H1 (cell line): ENCODE results near the gene RGL3. TPM values are rescaled to one million over a fixed set of nuclear protein-coding genes. Genes with fewer than 3 reads are reported as not detected.

Experiments used
- CTCF ChIA-PET: fragments of 300-600 bp; sonication (Branson Sonifier 250); formaldehyde crosslinking; loops from one replicate; lab custom pipeline; 2021; ENCODE audit not compliant: partially characterized antibody; lab: Charles Lee
- POLR2A ChIA-PET: fragments of 300-600 bp; sonication (Branson Sonifier 250); formaldehyde crosslinking; loops from one replicate; lab custom pipeline; 2021; ENCODE audit warnings: inconsistent platforms; ENCODE audit not compliant: partially characterized antibody; lab: Charles Lee
- DNase-seq, 2 experiments: peaks; one replicate each; pipeline versions ENCODE4 v3.0.0 to v3.0.0-alpha.2; 2010 to 2022; ENCODE audit warnings: low spot score in 2 of 2, low read depth in 1 of 2, mixed read lengths in 1 of 2
- FAIRE-seq: peaks from 2 replicates; lab custom pipeline; 2011; peaks lifted over from hg19 to GRCh38; lab: Jason Lieb, UNC
- H2AFZ ChIP-seq: 2 replicates; pipeline ENCODE4 v1.8.1; 2012; ENCODE audit warnings: low read length, inconsistent platforms
- H2AK5ac ChIP-seq: 2 replicates; pipeline ENCODE4 v1.6.1; 2013; ENCODE audit warnings: low read depth, low read length
- H2BK120ac ChIP-seq: replicated peaks from 2 replicates; pipeline ENCODE3; 2013; ENCODE audit warnings: low read depth, low read length, inconsistent platforms
- H2BK12ac ChIP-seq: 2 replicates; pipeline ENCODE4 v1.6.1; 2013; ENCODE audit warnings: low read depth, low read length
- H2BK15ac ChIP-seq: 2 replicates; pipeline ENCODE4 v1.6.1; 2013; ENCODE audit warnings: low read length
- H2BK20ac ChIP-seq: 2 replicates; pipeline ENCODE4 v1.6.1; 2013; ENCODE audit warnings: low read length
- H2BK5ac ChIP-seq: 2 replicates; pipeline ENCODE4 v1.6.1; 2013; ENCODE audit warnings: low read depth, low read length
- H3K14ac ChIP-seq: 2 replicates; pipeline ENCODE4 v1.6.1; 2013; ENCODE audit warnings: inconsistent platforms; ENCODE audit not compliant: insufficient read length
- H3K18ac ChIP-seq: 2 replicates; pipeline ENCODE4 v1.6.1; 2013; ENCODE audit warnings: low read length; ENCODE audit errors: extremely low read depth
- H3K23ac ChIP-seq: 2 replicates; pipeline ENCODE4 v1.6.1; 2013; ENCODE audit warnings: inconsistent platforms; ENCODE audit not compliant: insufficient read length
- H3K23me2 ChIP-seq: 2 replicates; pipeline ENCODE4 v1.6.1; 2013; ENCODE audit warnings: low read depth, low read length
- H3K27ac ChIP-seq: 2 replicates; pipeline ENCODE4 v1.6.1; 2011; ENCODE audit warnings: low read depth, low read length, inconsistent platforms
- H3K27me3 ChIP-seq, 4 experiments: replicated peaks in 1 of 4; 1 replicate in 1 of 4; 2 replicates in 3 of 4; pipeline versions ENCODE4 v1.6.1 to v1.8.1; 2011 to 2013; ENCODE audit warnings: low read length in 3 of 4, mild to moderate bottlenecking in 3 of 4, inconsistent platforms in 2 of 4, mixed read lengths in 2 of 4, moderate library complexity in 1 of 4; ENCODE audit not compliant: control insufficient read depth in 3 of 4, insufficient read depth in 3 of 4; ENCODE audit errors: extremely low read depth in 1 of 4
- H3K36me3 ChIP-seq, 4 experiments: 2 replicates each; pipeline versions ENCODE4 v1.6.1 to v1.8.1; 2011 to 2013; ENCODE audit warnings: mild to moderate bottlenecking in 4 of 4, low read length in 3 of 4, moderate library complexity in 2 of 4, control low read depth in 1 of 4, inconsistent platforms in 1 of 4; ENCODE audit not compliant: insufficient read depth in 4 of 4, control insufficient read depth in 2 of 4
- H3K4ac ChIP-seq: replicated peaks from 2 replicates; pipeline ENCODE3; 2013; ENCODE audit warnings: low read length, low read depth, mixed read lengths, inconsistent platforms; ENCODE audit not compliant: insufficient read length
- H3K4me1 ChIP-seq, 4 experiments: replicated peaks in 1 of 4; 1 replicate in 1 of 4; 2 replicates in 3 of 4; pipeline versions ENCODE4 v1.6.1 to v1.8.1; 2011 to 2013; ENCODE audit warnings: low read length in 3 of 4, inconsistent platforms in 2 of 4, mixed read lengths in 1 of 4; ENCODE audit not compliant: insufficient read depth in 4 of 4, control insufficient read depth in 3 of 4
- H3K4me2 ChIP-seq, 2 experiments: 2 replicates each; pipeline versions ENCODE4 v1.6.1 to v1.8.1; 2011 to 2013; ENCODE audit warnings: low read depth in 2 of 2, low read length in 2 of 2, control low read depth in 1 of 2, inconsistent platforms in 1 of 2, mild to moderate bottlenecking in 1 of 2; ENCODE audit not compliant: insufficient read depth in 1 of 2
- H3K4me3 ChIP-seq, 4 experiments: fragments of 200-600, 300-600 bp in 1 of 4; sonication (generic), shearing (Covaris generic), sonication (Bioruptor Twin) in 1 of 4; 2 replicates each; pipeline versions ENCODE4 v1.5.1 to v1.8.1; 2011 to 2016; ENCODE audit warnings: low read length in 4 of 4, low read depth in 3 of 4, control low read depth in 2 of 4, inconsistent platforms in 2 of 4, mild to moderate bottlenecking in 2 of 4, mixed read lengths in 1 of 4, moderate library complexity in 1 of 4; ENCODE audit not compliant: insufficient read depth in 2 of 4; ENCODE audit errors: extremely low read depth in 1 of 4
- H3K56ac ChIP-seq: replicated peaks from 2 replicates; pipeline ENCODE3; 2013; ENCODE audit warnings: low read depth, mild to moderate bottlenecking, mixed read lengths, low read length, inconsistent platforms; ENCODE audit not compliant: insufficient read length
- H3K79me1 ChIP-seq: 2 replicates; pipeline ENCODE4 v1.6.1; 2013; ENCODE audit warnings: low read depth, low read length, control low read depth
- H3K79me2 ChIP-seq, 2 experiments: 2 replicates each; pipeline versions ENCODE4 v1.6.1 to v1.8.1; 2012 to 2013; ENCODE audit warnings: low read length in 2 of 2, mild to moderate bottlenecking in 2 of 2, inconsistent platforms in 1 of 2; ENCODE audit not compliant: insufficient read depth in 2 of 2, control insufficient read depth in 1 of 2
- H3K9ac ChIP-seq, 4 experiments: replicated peaks in 1 of 4; 1 replicate in 1 of 4; 2 replicates in 3 of 4; pipeline versions ENCODE4 v1.6.1 to v1.8.1; 2011 to 2013; ENCODE audit warnings: low read depth in 3 of 4, low read length in 3 of 4, control low read depth in 2 of 4, mild to moderate bottlenecking in 2 of 4, moderate library complexity in 2 of 4, inconsistent platforms in 1 of 4; ENCODE audit errors: extremely low read depth in 1 of 4
- H3K9me3 ChIP-seq, 2 experiments: 2 replicates each; pipeline versions ENCODE4 v1.6.1 to v1.8.1; 2012 to 2013; ENCODE audit warnings: mild to moderate bottlenecking in 2 of 2, moderate library complexity in 2 of 2, control low read depth in 1 of 2, inconsistent platforms in 1 of 2, low read depth in 1 of 2, low read length in 1 of 2, mixed read lengths in 1 of 2; ENCODE audit not compliant: insufficient read depth in 2 of 2
- H4K20me1 ChIP-seq, 2 experiments: replicated peaks in 1 of 2; 2 replicates each; pipeline versions ENCODE3 to v1.8.1; 2011 to 2013; ENCODE audit warnings: inconsistent platforms in 2 of 2, low read length in 2 of 2, mild to moderate bottlenecking in 1 of 2; ENCODE audit not compliant: insufficient read depth in 2 of 2, control insufficient read depth in 1 of 2
- H4K5ac ChIP-seq: 2 replicates; pipeline ENCODE4 v1.6.1; 2013; ENCODE audit warnings: low read length, low read depth, mixed read lengths, inconsistent platforms; ENCODE audit not compliant: insufficient read length
- H4K8ac ChIP-seq: 2 replicates; pipeline ENCODE4 v1.8.0; 2013; ENCODE audit warnings: mild to moderate bottlenecking, moderate library complexity, low read length, inconsistent platforms; ENCODE audit not compliant: insufficient read depth; ENCODE audit errors: extremely low read depth
- H4K91ac ChIP-seq: replicated peaks from 2 replicates; pipeline ENCODE3; 2013; ENCODE audit warnings: low read length, mixed read lengths, inconsistent platforms; ENCODE audit not compliant: insufficient read length
- ATF3 ChIP-seq: IDR thresholded peaks from 2 replicates; pipeline ENCODE4 v1.6.1; 2011; ENCODE audit warnings: low read depth, mild to moderate bottlenecking, low read length; ENCODE audit not compliant: insufficient read depth
- CBX8 ChIP-seq: fragments of 300-800, 300-1000 bp; sonication (generic); IDR thresholded peaks from 2 replicates; pipeline ENCODE4 v1.7.1; 2016; ENCODE audit warnings: low read depth, low read length, borderline replicate concordance
- CTCF ChIP-seq, 3 experiments: IDR thresholded peaks; 1 replicate in 2 of 3; 2 replicates in 1 of 3; pipeline versions ENCODE4 v1.5.1 to v1.6.1; 2011; ENCODE audit warnings: low read length in 3 of 3, mild to moderate bottlenecking in 3 of 3, inconsistent platforms in 2 of 3, low read depth in 1 of 3, moderate library complexity in 1 of 3; ENCODE audit not compliant: insufficient read depth in 1 of 3; ENCODE audit errors: control extremely low read depth in 1 of 3
- NANOG ChIP-seq: IDR thresholded peaks from 2 replicates; pipeline ENCODE4 v1.6.1; 2011; ENCODE audit warnings: low read length, low read depth, mild to moderate bottlenecking, inconsistent platforms; ENCODE audit not compliant: insufficient read depth, poor library complexity, severe bottlenecking
- WGBS, 2 experiments: shearing (Covaris generic) in 1 of 2; methylation state at CpG; one replicate each; pipeline versions ENCODE4 v1.1.6 to v1.1.7; 2013 to 2015; ENCODE audit warnings: low lambda C conversion rate in 2 of 2, mixed read lengths in 2 of 2, inconsistent platforms in 1 of 2, low coverage in 1 of 2, missing lambda C conversion rate in 1 of 2; ENCODE audit not compliant: insufficient replicate concordance in 2 of 2, insufficient coverage in 1 of 2, insufficient read length in 1 of 2; ENCODE audit errors: extremely low coverage in 1 of 2, missing lambda C conversion rate in 1 of 2; 5-methylcytosine and 5-hydroxymethylcytosine counted together
- polyA plus RNA-seq, 7 experiments: library from polyadenylated mRNA; depleted of rRNA in 3 of 7; stranded (reverse) in 5 of 7; unstranded in 2 of 7; fragments of >200 nt in 5 of 7; fragments of 200-250 nt in 2 of 7; gene quantifications; 1 replicate in 5 of 7; 2 replicates in 1 of 7; 4 replicates in 1 of 7; pipeline versions ENCODE4 v1.2.1 to v1.2.3, GENCODE V29; 2011 to 2013; ENCODE audit warnings: missing spikeins in 2 of 7, mixed read lengths in 2 of 7
- total RNA-seq: library from RNA; stranded (reverse); fragmentation: NEBNext Ultra II Directional; extraction: Animal tissue kit (Norgen Biotek cat#: 25700); gene quantifications from 2 replicates; pipeline ENCODE4 v1.2.1, GENCODE V29; 2021

RGL3 gene
- total and polyA plus RNA-seq, 2 of the 8 experiments (the other 6 are each of a cell fraction or from before 2014, with no cell fraction given): 36.9 to 40.9 TPM

- Histone ChIP-seq H3K79me2 (no peaks in the 10 kb centered on the region), H2BK5ac (no peak overlapping the region), H2AK5ac (no peak overlapping the region), H3K27me3 (no peaks in the 10 kb centered on the region), H4K5ac (no peak overlapping the region), H3K9me3 (no peaks in the 10 kb centered on the region), H2BK15ac (no peak overlapping the region), H3K56ac (no peak overlapping the region), H3K23me2 (no peaks in the 10 kb centered on the region), H3K4me2 (peak overlapping the region; percentile 36 to 51; a peak in 3 of 4 replicates), H4K20me1 (peaks cover 0 to 10% of the 10 kb centered on the region in 2 experiments), H3K18ac (no peak overlapping the region; the same call in 1 of the 2 replicates), H3K36me3 (peaks cover 6 to 33% (median 24%) of the 10 kb centered on the region in 4 experiments; a peak in 5 of 8 replicates), H3K9ac (no peak overlapping the region), H3K4me3 (peak overlapping the region in 1 of 4 experiments; percentile 36; a peak in 1 of 8 replicates), H3K23ac (no peak overlapping the region), H4K8ac (peak overlapping the region; percentile 62; the same call in 1 of the 2 replicates), H4K91ac (no peak overlapping the region), H2BK20ac (no peak overlapping the region), H3K79me1 (no peaks in the 10 kb centered on the region), H3K14ac (no peak overlapping the region), H3K4me1 (peaks cover 2 to 13% (median 7%) of the 10 kb centered on the region in 4 experiments; a peak in 6 of 7 replicates), H2AFZ (no peak overlapping the region), H2BK12ac (no peak overlapping the region), H2BK120ac (no peak overlapping the region), H3K4ac (no peak overlapping the region), H3K27ac (no peak overlapping the region)
- no peak for FAIRE-seq
- no peak for DNase-seq
- ChIA-PET CTCF (interaction anchor here (1.1 to 2.3 kb wide), 8 partner anchors 9 to 142 kb away, joined by 3 to 22 read pairs (median 8); partner anchors contain the start of genes ELAVL3, EPOR and ODAD3), POLR2A (interaction anchor here (1.1 to 3.3 kb wide), 7 partner anchors 14 to 67 kb away, joined by 3 to 14 read pairs (median 9); partner anchors contain the start of genes ELAVL3, EPOR, ODAD3 and PRKCSH)
- TF ChIP-seq CTCF (IDR thresholded peaks at IDR 0.05; ENCODE audit: control extremely low read depth in 1 of 3, insufficient read depth in 1 of 3, low read depth in 1 of 3, low read length in 3 of 3) (no peak), CBX8 (no peak), ATF3 (no peak), NANOG (no peak)
- WGBS, 2 experiments: 49% methylated on average over 10 of the region's 13 CpGs; no CpG with 5 or more reads in 1 of the 2 experiments
These were observed 32.3 kb upstream of the RGL3 start for GRCh38 chr19:11451327-11451870.
